ENCODE measurements around the gene RALGPS1. TPM values are rescaled to one million over a fixed set of nuclear protein-coding genes. Genes with fewer than 3 reads are reported as not detected.

The RALGPS1 gene
- total and polyA plus RNA-seq, 2 donors (not counting 1 experiment from before 2014, with no cell fraction given): 2.0 to 5.9 TPM

GRCh38 chr9:127091526-127091925 lies 176.9 kb downstream of the RALGPS1 start:
- TF ChIP-seq EZH2 (IDR thresholded peaks at IDR 0.05; ENCODE audit: low read length, missing control alignments): no peak
- no peaks in the 10 kb centered on the region for H3K4me1 ChIP-seq (ENCODE audit: control insufficient read depth, extremely low read depth, insufficient read depth, low read length)
- no peak overlapping the region for H3K27ac ChIP-seq (ENCODE audit: insufficient read depth, low read length)
- H3K9me3 ChIP-seq (ENCODE audit: control insufficient read depth, insufficient read depth, low read depth, low read length): no peaks in the 10 kb centered on the region
- no peak overlapping the region for H2AFZ ChIP-seq (ENCODE audit: low read length)
- H3K27me3 ChIP-seq (ENCODE audit: control insufficient read depth, insufficient read depth, low read length): no peaks in the 10 kb centered on the region
- H3K9ac ChIP-seq (ENCODE audit: insufficient read depth, low read length): no peak overlapping the region
- H3K4me3 ChIP-seq (replicated peaks in 1 of 4; ENCODE audit: control extremely low read depth in 1 of 4, insufficient read depth in 1 of 4, low read depth in 3 of 4, low read length in 4 of 4): no peak overlapping the region
- H3K79me2 ChIP-seq (ENCODE audit: control insufficient read depth, insufficient read depth, low read length): no peaks in the 10 kb centered on the region
- H3K4me2 ChIP-seq (ENCODE audit: extremely low read depth, insufficient read depth, low read length): no peak overlapping the region
- H3K36me3 ChIP-seq (ENCODE audit: control insufficient read depth, insufficient read depth, low read length): peaks cover 18% of the 10 kb centered on the region
- DNase-seq (ENCODE audit: low read depth in 2 of 2): no peak
- H4K20me1 ChIP-seq (ENCODE audit: control insufficient read depth, extremely low read depth, insufficient read depth, low read length): no peaks in the 10 kb centered on the region

- H3K4me1 ChIP-seq (ENCODE audit: control insufficient read depth, extremely low read depth, insufficient read depth, low read length): no peaks in the 10 kb centered on the region
- H3K27me3 ChIP-seq (ENCODE audit: control insufficient read depth, insufficient read depth, low read length): no peaks in the 10 kb centered on the region
- H3K9me3 ChIP-seq (ENCODE audit: control insufficient read depth, insufficient read depth, low read depth, low read length): no peaks in the 10 kb centered on the region
- no peak overlapping the region for H2AFZ ChIP-seq (ENCODE audit: low read length)
- no peak overlapping the region for H3K27ac ChIP-seq (ENCODE audit: insufficient read depth, low read length)
- peak; percentile 36 to 74 for DNase-seq (ENCODE audit: low read depth in 2 of 2)
- no peaks in the 10 kb centered on the region for H4K20me1 ChIP-seq (ENCODE audit: control insufficient read depth, extremely low read depth, insufficient read depth, low read length)
- no peak overlapping the region for H3K9ac ChIP-seq (ENCODE audit: insufficient read depth, low read length)
- no peak for TF ChIP-seq EZH2 (IDR thresholded peaks at IDR 0.05; ENCODE audit: low read length, missing control alignments)
- TF ChIP-seq CTCF (conservative IDR thresholded peaks at IDR 0.05 in 1 of 2, IDR thresholded peaks at IDR 0.05 in 1 of 2; ENCODE audit: low read depth in 1 of 2, low read length in 2 of 2): no peak
- H3K79me2 ChIP-seq (ENCODE audit: control insufficient read depth, insufficient read depth, low read length): no peaks in the 10 kb centered on the region
- H3K4me2 ChIP-seq (ENCODE audit: extremely low read depth, insufficient read depth, low read length): no peak overlapping the region
- no peak overlapping the region for H3K4me3 ChIP-seq (replicated peaks in 1 of 4; ENCODE audit: control extremely low read depth in 1 of 4, insufficient read depth in 1 of 4, low read depth in 3 of 4, low read length in 4 of 4)
- peaks cover 18% of the 10 kb centered on the region for H3K36me3 ChIP-seq (ENCODE audit: control insufficient read depth, insufficient read depth, low read length)
Observed at GRCh38 chr9:127092041-127092608, 177.5 kb downstream of the RALGPS1 start.

GRCh38 chr9:127093319-127094020 lies 178.9 kb downstream of the RALGPS1 start:
- Histone ChIP-seq H3K4me1 (ENCODE audit: control insufficient read depth, extremely low read depth, insufficient read depth, low read length) (no peaks in the 10 kb centered on the region), H2AFZ (ENCODE audit: low read length) (no peak overlapping the region), H3K4me2 (ENCODE audit: extremely low read depth, insufficient read depth, low read length) (no peak overlapping the region), H3K4me3 (replicated peaks in 1 of 4; ENCODE audit: control extremely low read depth in 1 of 4, insufficient read depth in 1 of 4, low read depth in 3 of 4, low read length in 4 of 4) (no peak overlapping the region), H4K20me1 (ENCODE audit: control insufficient read depth, extremely low read depth, insufficient read depth, low read length) (no peaks in the 10 kb centered on the region), H3K9ac (ENCODE audit: insufficient read depth, low read length) (no peak overlapping the region), H3K79me2 (ENCODE audit: control insufficient read depth, insufficient read depth, low read length) (no peaks in the 10 kb centered on the region), H3K27ac (ENCODE audit: insufficient read depth, low read length) (no peak overlapping the region), H3K9me3 (ENCODE audit: control insufficient read depth, insufficient read depth, low read depth, low read length) (no peaks in the 10 kb centered on the region), H3K27me3 (ENCODE audit: control insufficient read depth, insufficient read depth, low read length) (no peaks in the 10 kb centered on the region), H3K36me3 (ENCODE audit: control insufficient read depth, insufficient read depth, low read length) (peaks cover 16% of the 10 kb centered on the region)
- no peak for DNase-seq (ENCODE audit: low read depth in 2 of 2)
- no peak for TF ChIP-seq EZH2 (IDR thresholded peaks at IDR 0.05; ENCODE audit: low read length, missing control alignments)
- no peak for TF ChIP-seq CTCF (conservative IDR thresholded peaks at IDR 0.05 in 1 of 2, IDR thresholded peaks at IDR 0.05 in 1 of 2; ENCODE audit: low read depth in 1 of 2, low read length in 2 of 2)

All from fibroblast of lung (primary cell).